ENCODE results near the gene AGGF1. TPM values are rescaled to one million over a fixed set of nuclear protein-coding genes. Genes with fewer than 3 reads are reported as not detected.

Gene AGGF1
- total RNA-seq, 1 donor from 2014 or later = 12.0 TPM

- no peak overlapping the region for H3K27ac ChIP-seq
- no peak for DNase-seq (ENCODE audit: extremely low spot score in 2 of 2)
- H3K27me3 ChIP-seq = no peaks in the 10 kb centered on the region
- TF ChIP-seq CTCF (IDR thresholded peaks at IDR 0.05) (no peak), POLR2A (IDR thresholded peaks at IDR 0.05) (no peak), POLR2AphosphoS5 (IDR thresholded peaks at IDR 0.05; ENCODE audit: insufficient read depth in 1 of 2, low read depth in 1 of 2) (no peak)
- no peak overlapping the region for H3K4me3 ChIP-seq
- H3K36me3 ChIP-seq = no peaks in the 10 kb centered on the region
- H3K4me1 ChIP-seq = no peaks in the 10 kb centered on the region
- intact Hi-C loops (cut with DNase I) = no loop called here
- no peaks in the 10 kb centered on the region for H3K9me3 ChIP-seq
Measured at GRCh38 chr5:77003246-77003645, 27.0 kb upstream of the AGGF1 start.

- H3K9me3 ChIP-seq = no peaks in the 10 kb centered on the region
- no peaks in the 10 kb centered on the region for H3K27me3 ChIP-seq
- no peak overlapping the region for H3K27ac ChIP-seq
- intact Hi-C loops (cut with DNase I) = no loop called here
- H3K36me3 ChIP-seq = no peaks in the 10 kb centered on the region
- no peak for TF ChIP-seq CTCF (IDR thresholded peaks at IDR 0.05)
- no peak for TF ChIP-seq POLR2AphosphoS5 (IDR thresholded peaks at IDR 0.05; ENCODE audit: insufficient read depth in 1 of 2, low read depth in 1 of 2)
- no peaks in the 10 kb centered on the region for H3K4me1 ChIP-seq
- DNase-seq (ENCODE audit: extremely low spot score in 2 of 2) = no peak
- no peak overlapping the region for H3K4me3 ChIP-seq
Measured at GRCh38 chr5:77006124-77006523, 24.1 kb upstream of the AGGF1 start.

DNA sequence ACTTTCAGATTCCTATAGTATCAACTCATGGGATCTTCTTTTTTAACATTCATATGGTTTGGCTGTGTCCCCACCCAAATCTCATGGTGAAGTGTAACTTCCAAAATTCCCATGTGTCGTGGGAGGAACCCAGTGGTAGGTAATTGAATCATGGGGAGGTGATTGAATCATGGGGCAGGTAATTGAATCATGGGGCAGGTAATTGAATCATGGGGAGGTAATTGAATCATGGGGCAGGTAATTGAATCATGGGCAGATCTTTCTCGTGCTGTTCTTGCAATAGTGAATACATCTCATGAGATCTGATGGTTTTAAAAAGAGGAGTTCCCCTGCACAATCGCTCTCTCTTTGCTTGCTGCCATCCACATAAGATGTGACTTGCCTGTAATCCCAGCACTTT lies 21.8 kb upstream of the AGGF1 start:
- H3K27ac ChIP-seq = no peak overlapping the region
- no peaks in the 10 kb centered on the region for H3K27me3 ChIP-seq
- H3K36me3 ChIP-seq = no peaks in the 10 kb centered on the region
- no peak overlapping the region for H3K4me3 ChIP-seq
- no peaks in the 10 kb centered on the region for H3K4me1 ChIP-seq
- no peak for TF ChIP-seq CTCF (IDR thresholded peaks at IDR 0.05)
- no peak for TF ChIP-seq POLR2A (IDR thresholded peaks at IDR 0.05)
- TF ChIP-seq POLR2AphosphoS5 (IDR thresholded peaks at IDR 0.05; ENCODE audit: insufficient read depth in 1 of 2, low read depth in 1 of 2) = no peak
- H3K9me3 ChIP-seq = no peaks in the 10 kb centered on the region
- DNase-seq (ENCODE audit: extremely low spot score in 2 of 2) = no peak
- intact Hi-C loops (cut with DNase I) = no loop called here

GRCh38 chr5:77010243-77010642 lies 20.0 kb upstream of the AGGF1 start:
- Histone ChIP-seq H3K36me3 (no peaks in the 10 kb centered on the region), H3K4me1 (no peaks in the 10 kb centered on the region), H3K4me3 (no peak overlapping the region), H3K27me3 (no peaks in the 10 kb centered on the region), H3K9me3 (no peaks in the 10 kb centered on the region), H3K27ac (no peak overlapping the region)
- TF ChIP-seq POLR2A (IDR thresholded peaks at IDR 0.05) (no peak), POLR2AphosphoS5 (IDR thresholded peaks at IDR 0.05; ENCODE audit: insufficient read depth in 1 of 2, low read depth in 1 of 2) (no peak), CTCF (IDR thresholded peaks at IDR 0.05) (no peak)
- intact Hi-C loops (cut with DNase I) = no loop called here
- no peak for DNase-seq (ENCODE audit: extremely low spot score in 2 of 2)

- Histone ChIP-seq H3K27me3 (no peaks in the 10 kb centered on the region), H3K27ac (no peak overlapping the region), H3K36me3 (no peaks in the 10 kb centered on the region), H3K4me1 (no peaks in the 10 kb centered on the region), H3K9me3 (no peaks in the 10 kb centered on the region), H3K4me3 (no peak overlapping the region)
- no peak for TF ChIP-seq POLR2AphosphoS5 (IDR thresholded peaks at IDR 0.05; ENCODE audit: insufficient read depth in 1 of 2, low read depth in 1 of 2)
- no peak for TF ChIP-seq CTCF (IDR thresholded peaks at IDR 0.05)
- TF ChIP-seq POLR2A (IDR thresholded peaks at IDR 0.05) = no peak
- no peak for DNase-seq (ENCODE audit: extremely low spot score in 2 of 2)
- intact Hi-C loops (cut with DNase I) = no loop called here
Measured at GRCh38 chr5:77011498-77011897, 18.7 kb upstream of the AGGF1 start.

Data from vagina (tissue), 2 donors.